ENCODE data around the gene PITPNC1. TPM values are rescaled to one million over a fixed set of nuclear protein-coding genes. Genes with fewer than 3 reads are reported as not detected.
"Not testable (repeated sequence)": the region's sequence is repeated elsewhere in the genome, so short reads cannot be mapped to it uniquely, and the experiment has no call there.

Gene PITPNC1
- total RNA-seq, 6 donors from 2014 or later = 8.5 to 23.3 (median 13.7) TPM

- no peak for ATAC-seq (ENCODE audit: low FRiP score in 2 of 2)
- Histone ChIP-seq H3K9me3 (no peaks in the 10 kb centered on the region), H3K4me3 (no peak overlapping the region), H3K36me3 (peaks cover 47 to 97% (median 77%) of the 10 kb centered on the region in 4 donors), H3K27me3 (no peaks in the 10 kb centered on the region), H3K27ac (no peak overlapping the region), H3K4me1 (no peaks in the 10 kb centered on the region)
- DNase-seq = no peak
- 85 to 87% methylated on average over 4 of the region's 4 CpGs for WGBS, 2 donors
- TF ChIP-seq EP300 (IDR thresholded peaks at IDR 0.05) = no peak
- TF ChIP-seq POLR2AphosphoS5 (IDR thresholded peaks at IDR 0.05) = no peak
- TF ChIP-seq, protein P1, sequence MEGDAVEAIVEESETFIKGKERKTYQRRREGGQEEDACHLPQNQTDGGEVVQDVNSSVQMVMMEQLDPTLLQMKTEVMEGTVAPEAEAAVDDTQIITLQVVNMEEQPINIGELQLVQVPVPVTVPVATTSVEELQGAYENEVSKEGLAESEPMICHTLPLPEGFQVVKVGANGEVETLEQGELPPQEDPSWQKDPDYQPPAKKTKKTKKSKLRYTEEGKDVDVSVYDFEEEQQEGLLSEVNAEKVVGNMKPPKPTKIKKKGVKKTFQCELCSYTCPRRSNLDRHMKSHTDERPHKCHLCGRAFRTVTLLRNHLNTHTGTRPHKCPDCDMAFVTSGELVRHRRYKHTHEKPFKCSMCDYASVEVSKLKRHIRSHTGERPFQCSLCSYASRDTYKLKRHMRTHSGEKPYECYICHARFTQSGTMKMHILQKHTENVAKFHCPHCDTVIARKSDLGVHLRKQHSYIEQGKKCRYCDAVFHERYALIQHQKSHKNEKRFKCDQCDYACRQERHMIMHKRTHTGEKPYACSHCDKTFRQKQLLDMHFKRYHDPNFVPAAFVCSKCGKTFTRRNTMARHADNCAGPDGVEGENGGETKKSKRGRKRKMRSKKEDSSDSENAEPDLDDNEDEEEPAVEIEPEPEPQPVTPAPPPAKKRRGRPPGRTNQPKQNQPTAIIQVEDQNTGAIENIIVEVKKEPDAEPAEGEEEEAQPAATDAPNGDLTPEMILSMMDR (IDR thresholded peaks at IDR 0.05) = no peak
- no peak for TF ChIP-seq POLR2A (IDR thresholded peaks at IDR 0.05)
Measured at GRCh38 chr17:67725373-67725791, 348.3 kb downstream of the PITPNC1 start.

GRCh38 chr17:67725807-67726206 is 348.7 kb downstream of the PITPNC1 start:
- TF ChIP-seq EP300 (IDR thresholded peaks at IDR 0.05) (no peak), POLR2A (IDR thresholded peaks at IDR 0.05) (no peak), POLR2AphosphoS5 (IDR thresholded peaks at IDR 0.05) (no peak)
- TF ChIP-seq, protein P1 (IDR thresholded peaks at IDR 0.05) = no peak

GRCh38 chr17:67727152-67728039 is 350.3 kb downstream of the PITPNC1 start:
- WGBS, 2 donors = 96 to 97% methylated on average over 15 of the region's 15 CpGs
- not testable (repeated sequence) for H3K4me3 ChIP-seq; ATAC-seq (ENCODE audit: low FRiP score in 2 of 2); H3K4me1 ChIP-seq; H3K27ac ChIP-seq; DNase-seq; H3K27me3 ChIP-seq; H3K9me3 ChIP-seq
- H3K36me3 ChIP-seq = peaks cover 32 to 94% (median 72%) of the 10 kb centered on the region in 4 donors

More at GRCh38 chr17:67725807-67726206, 348.7 kb downstream of the PITPNC1 start:
- Histone ChIP-seq H3K9me3 (no peaks in the 10 kb centered on the region), H3K36me3 (peaks cover 43 to 97% (median 77%) of the 10 kb centered on the region in 4 donors), H3K27ac (no peak overlapping the region), H3K27me3 (no peaks in the 10 kb centered on the region), H3K4me3 (no peak overlapping the region), H3K4me1 (no peaks in the 10 kb centered on the region)
- DNase-seq (no peak), ATAC-seq (ENCODE audit: low FRiP score in 2 of 2) (no peak)
- 88 to 96% methylated on average over 4 of the region's 4 CpGs for WGBS, 2 donors

GRCh38 chr17:67729903-67730302 is 352.8 kb downstream of the PITPNC1 start:
- H3K36me3 ChIP-seq = peaks cover 23 to 94% (median 67%) of the 10 kb centered on the region in 4 donors
- TF ChIP-seq, protein P1 (IDR thresholded peaks at IDR 0.05) = no peak
- no peak for TF ChIP-seq POLR2AphosphoS5 (IDR thresholded peaks at IDR 0.05)
- no peak for TF ChIP-seq EP300 (IDR thresholded peaks at IDR 0.05)
- TF ChIP-seq POLR2A (IDR thresholded peaks at IDR 0.05) = no peak
- no peaks in the 10 kb centered on the region for H3K9me3 ChIP-seq
- ATAC-seq (ENCODE audit: low FRiP score in 2 of 2) = no peak
- no peak for DNase-seq
- no peaks in the 10 kb centered on the region for H3K27me3 ChIP-seq
- no peak overlapping the region for H3K27ac ChIP-seq
- H3K4me1 ChIP-seq = no peaks in the 10 kb centered on the region
- no peak overlapping the region for H3K4me3 ChIP-seq
- WGBS, 2 donors = 90 to 98% methylated on average over 6 of the region's 6 CpGs

DNA sequence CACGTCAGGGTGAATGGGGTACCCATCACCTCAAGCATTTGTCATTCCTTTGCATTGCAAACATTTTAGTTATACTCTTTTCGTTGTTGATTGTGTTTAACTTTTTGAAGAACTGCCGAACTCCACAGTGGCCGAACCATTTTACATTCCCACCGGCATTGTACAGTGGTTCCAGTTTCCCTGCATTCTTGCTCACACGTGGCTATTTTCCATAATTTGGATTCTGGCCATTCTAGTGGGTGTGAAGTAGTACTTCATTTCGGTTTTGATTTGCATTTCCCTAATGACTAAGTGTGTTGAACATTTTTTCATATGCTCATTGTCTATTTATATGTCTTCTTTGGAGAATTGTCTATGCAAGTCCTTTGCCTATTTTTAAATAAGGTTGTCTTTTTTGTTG is 353.6 kb downstream of the PITPNC1 start:
- H3K27me3 ChIP-seq = no peaks in the 10 kb centered on the region
- H3K9me3 ChIP-seq = no peaks in the 10 kb centered on the region
- H3K27ac ChIP-seq = no peak overlapping the region
- H3K36me3 ChIP-seq = peaks cover 18 to 94% (median 60%) of the 10 kb centered on the region in 4 donors
- 67 to 80% methylated on average over 7 of the region's 7 CpGs for WGBS, 2 donors
- H3K4me1 ChIP-seq = no peaks in the 10 kb centered on the region
- no peak for ATAC-seq (ENCODE audit: low FRiP score in 2 of 2)
- no peak for DNase-seq
- no peak overlapping the region for H3K4me3 ChIP-seq
- TF ChIP-seq POLR2AphosphoS5 (IDR thresholded peaks at IDR 0.05) = no peak
- TF ChIP-seq EP300 (IDR thresholded peaks at IDR 0.05) = no peak
- TF ChIP-seq POLR2A (IDR thresholded peaks at IDR 0.05) = no peak
- TF ChIP-seq, protein P1 (IDR thresholded peaks at IDR 0.05) = no peak

All from upper lobe of left lung (tissue), 6 donors.